Fibroblast of lung (primary cell): ENCODE measurements around the gene TRIM26. TPM values are rescaled to one million over a fixed set of nuclear protein-coding genes. Genes with fewer than 3 reads are reported as not detected.
"Not testable (repeated sequence)": the region's sequence is repeated elsewhere in the genome, so short reads cannot be mapped to it uniquely, and the experiment has no call there.

ENCODE experiments used
- DNase-seq, 2 donors: peaks; one replicate each; pipeline versions ENCODE4 v3.0.0 to v3.0.0-alpha.2; 2010; ENCODE audit warnings: low read depth in 2 of 2
- H2AFZ ChIP-seq: 2 replicates; pipeline ENCODE4 v1.5.1; 2012; ENCODE audit warnings: low read length, control low read depth, inconsistent platforms
- H3K27ac ChIP-seq: 2 replicates; pipeline ENCODE4 v1.5.1; 2011; ENCODE audit warnings: low read length, control low read depth; ENCODE audit not compliant: insufficient read depth
- H3K27me3 ChIP-seq: 2 replicates; pipeline ENCODE4 v1.5.1; 2011; ENCODE audit warnings: mild to moderate bottlenecking, low read length; ENCODE audit not compliant: control insufficient read depth, insufficient read depth
- H3K36me3 ChIP-seq: 2 replicates; pipeline ENCODE4 v1.5.1; 2011; ENCODE audit warnings: low read length; ENCODE audit not compliant: control insufficient read depth, insufficient read depth
- H3K4me1 ChIP-seq: 2 replicates; pipeline ENCODE4 v1.5.1; 2011; ENCODE audit warnings: low read length; ENCODE audit not compliant: control insufficient read depth, insufficient read depth; ENCODE audit errors: extremely low read depth
- H3K4me2 ChIP-seq: 2 replicates; pipeline ENCODE4 v1.5.1; 2011; ENCODE audit warnings: low read length, control low read depth; ENCODE audit not compliant: insufficient read depth; ENCODE audit errors: extremely low read depth
- H3K4me3 ChIP-seq, 4 experiments: fragments of 200-600 bp in 1 of 4; sonication (generic) in 1 of 4; replicated peaks in 1 of 4; 2 replicates each; pipeline ENCODE4 v1.5.1; 2011 to 2016; ENCODE audit warnings: low read length in 4 of 4, low read depth in 3 of 4, mild to moderate bottlenecking in 3 of 4, control low read depth in 2 of 4, inconsistent platforms in 1 of 4, mixed read lengths in 1 of 4; ENCODE audit not compliant: insufficient read depth in 1 of 4; ENCODE audit errors: control extremely low read depth in 1 of 4
- H3K79me2 ChIP-seq: 2 replicates; pipeline ENCODE4 v1.5.1; 2012; ENCODE audit warnings: mild to moderate bottlenecking, low read length, inconsistent platforms; ENCODE audit not compliant: control insufficient read depth, insufficient read depth
- H3K9ac ChIP-seq: 2 replicates; pipeline ENCODE4 v1.5.1; 2011; ENCODE audit warnings: mild to moderate bottlenecking, low read length, control low read depth; ENCODE audit not compliant: insufficient read depth
- H3K9me3 ChIP-seq: 2 replicates; pipeline ENCODE4 v1.5.1; 2012; ENCODE audit warnings: low read depth, low read length; ENCODE audit not compliant: control insufficient read depth, insufficient read depth
- H4K20me1 ChIP-seq: 2 replicates; pipeline ENCODE4 v1.5.1; 2011; ENCODE audit warnings: low read length; ENCODE audit not compliant: control insufficient read depth, insufficient read depth; ENCODE audit errors: extremely low read depth
- CTCF ChIP-seq, 2 donors: IDR thresholded peaks in 1 of 2; conservative IDR thresholded peaks in 1 of 2; 1 replicate in 1 of 2; 2 replicates in 1 of 2; pipeline ENCODE4 v1.5.1; 2011 to 2012; ENCODE audit warnings: low read length in 2 of 2, control low read depth in 1 of 2, inconsistent platforms in 1 of 2, low read depth in 1 of 2, mild to moderate bottlenecking in 1 of 2
- EZH2 ChIP-seq: IDR thresholded peaks from 2 replicates; pipeline ENCODE4 v1.5.1; 2012; ENCODE audit warnings: low read length, control low read depth, mild to moderate bottlenecking; ENCODE audit errors: missing control alignments
- polyA plus RNA-seq, 2 donors: library from polyadenylated mRNA; depleted of rRNA in 1 of 2; stranded (reverse) in 1 of 2; unstranded in 1 of 2; fragments of >200 nt; gene quantifications; 2 replicates each; pipeline ENCODE4 v1.2.1, GENCODE V29; 2011 to 2012; ENCODE audit warnings: missing spikeins in 1 of 2
- total RNA-seq: library from RNA; depleted of rRNA; stranded (reverse); fragments of >200 nt; gene quantifications from 2 replicates; pipeline ENCODE4 v1.2.1, GENCODE V29; 2014

TRIM26 gene
- total and polyA plus RNA-seq, 2 donors (not counting 1 experiment from before 2014, with no cell fraction given), result 18.8 to 22.5 TPM

DNA sequence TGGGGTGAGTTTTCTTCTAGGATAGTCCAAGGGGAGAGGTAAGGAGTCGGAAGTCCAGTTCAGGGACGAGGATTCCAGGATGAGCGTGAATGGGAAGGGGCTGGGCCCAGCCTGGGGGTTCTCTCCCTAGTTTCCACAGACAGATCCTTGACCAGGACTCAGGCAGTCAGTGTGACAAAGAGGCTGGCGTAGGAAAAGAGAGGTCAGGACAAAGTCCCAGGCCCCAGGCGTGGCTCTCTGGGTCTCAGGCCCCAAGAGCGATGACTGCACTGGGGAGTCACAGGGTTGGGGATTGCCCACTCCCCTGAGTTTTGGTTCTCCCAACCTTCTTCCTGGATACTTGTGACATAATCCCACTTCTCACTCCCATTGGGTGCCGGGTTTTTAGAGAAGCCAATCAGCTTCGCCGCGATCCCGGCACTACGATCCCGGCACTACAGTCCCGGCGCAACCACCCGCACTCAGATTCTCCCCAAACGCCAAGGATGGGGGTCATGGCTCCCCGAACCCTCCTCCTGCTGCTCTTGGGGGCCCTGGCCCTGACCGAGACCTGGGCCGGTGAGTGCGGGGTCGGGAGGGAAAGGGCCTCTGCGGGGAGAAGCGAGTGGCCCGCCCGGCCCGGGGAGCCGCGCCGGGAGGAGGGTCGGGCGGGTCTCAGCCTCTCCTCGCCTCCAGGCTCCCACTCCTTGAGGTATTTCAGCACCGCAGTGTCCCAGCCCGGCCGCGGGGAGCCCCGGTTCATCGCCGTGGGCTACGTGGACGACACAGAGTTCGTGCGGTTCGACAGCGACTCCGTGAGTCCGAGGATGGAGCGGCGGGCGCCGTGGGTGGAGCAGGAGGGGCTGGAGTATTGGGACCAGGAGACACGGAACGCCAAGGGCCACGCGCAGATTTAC lies 46.2 kb upstream of the TRIM26 start:
- TF ChIP-seq CTCF (conservative IDR thresholded peaks at IDR 0.05 in 1 of 2, IDR thresholded peaks at IDR 0.05 in 1 of 2; ENCODE audit: low read depth in 1 of 2, low read length in 2 of 2), result peak; percentile 20 to 41
- no peak for TF ChIP-seq EZH2

GRCh38 chr6:30258204-30258603 lies 45.0 kb upstream of the TRIM26 start:
- Histone ChIP-seq H3K9ac (no peak overlapping the region), H4K20me1 (no peaks in the 10 kb centered on the region), H3K27ac (no peak overlapping the region), H3K4me2 (no peak overlapping the region), H3K36me3 (no peaks in the 10 kb centered on the region), H3K27me3 (peaks cover 8% of the 10 kb centered on the region), H3K9me3 (no peaks in the 10 kb centered on the region), H3K4me3 (no peak overlapping the region), H3K79me2 (no peaks in the 10 kb centered on the region), H2AFZ (no peak overlapping the region), H3K4me1 (no peaks in the 10 kb centered on the region)
- no peak for DNase-seq
- TF ChIP-seq EZH2, result no peak
- no peak for TF ChIP-seq CTCF (conservative IDR thresholded peaks at IDR 0.05 in 1 of 2, IDR thresholded peaks at IDR 0.05 in 1 of 2; ENCODE audit: low read depth in 1 of 2, low read length in 2 of 2)

More for the DNA sequence above, 46.2 kb upstream of the TRIM26 start:
- Histone ChIP-seq H3K9ac (peak overlapping the region; percentile 88), H3K27ac (peak overlapping the region; percentile 72), H3K9me3 (no peaks in the 10 kb centered on the region), H2AFZ (peak overlapping the region; percentile 91), H4K20me1 (no peaks in the 10 kb centered on the region), H3K27me3 (peaks cover 8% of the 10 kb centered on the region), H3K4me1 (peaks cover 2% of the 10 kb centered on the region), H3K79me2 (no peaks in the 10 kb centered on the region), H3K4me2 (peak overlapping the region; percentile 99), H3K36me3 (no peaks in the 10 kb centered on the region), H3K4me3 (peak overlapping the region; percentile 63 to 91 (median 78))
- DNase-seq, result peak; percentile 67 to 76

- H3K4me3 ChIP-seq, H3K9me3 ChIP-seq, H3K4me2 ChIP-seq, DNase-seq, H3K4me1 ChIP-seq, H3K36me3 ChIP-seq, H3K79me2 ChIP-seq, H3K9ac ChIP-seq, H3K27me3 ChIP-seq, H3K27ac ChIP-seq, H2AFZ ChIP-seq, H4K20me1 ChIP-seq: not testable (repeated sequence)
Observed at GRCh38 chr6:30252417-30252816, 39.2 kb upstream of the TRIM26 start.
